Measurements from ENCODE around the gene MYO1D. TPM values are rescaled to one million over a fixed set of nuclear protein-coding genes. Genes with fewer than 3 reads are reported as not detected.

Gene MYO1D
- total and polyA plus RNA-seq, 11 donors = 3.3 to 15.5 (median 8.9) TPM

DNA sequence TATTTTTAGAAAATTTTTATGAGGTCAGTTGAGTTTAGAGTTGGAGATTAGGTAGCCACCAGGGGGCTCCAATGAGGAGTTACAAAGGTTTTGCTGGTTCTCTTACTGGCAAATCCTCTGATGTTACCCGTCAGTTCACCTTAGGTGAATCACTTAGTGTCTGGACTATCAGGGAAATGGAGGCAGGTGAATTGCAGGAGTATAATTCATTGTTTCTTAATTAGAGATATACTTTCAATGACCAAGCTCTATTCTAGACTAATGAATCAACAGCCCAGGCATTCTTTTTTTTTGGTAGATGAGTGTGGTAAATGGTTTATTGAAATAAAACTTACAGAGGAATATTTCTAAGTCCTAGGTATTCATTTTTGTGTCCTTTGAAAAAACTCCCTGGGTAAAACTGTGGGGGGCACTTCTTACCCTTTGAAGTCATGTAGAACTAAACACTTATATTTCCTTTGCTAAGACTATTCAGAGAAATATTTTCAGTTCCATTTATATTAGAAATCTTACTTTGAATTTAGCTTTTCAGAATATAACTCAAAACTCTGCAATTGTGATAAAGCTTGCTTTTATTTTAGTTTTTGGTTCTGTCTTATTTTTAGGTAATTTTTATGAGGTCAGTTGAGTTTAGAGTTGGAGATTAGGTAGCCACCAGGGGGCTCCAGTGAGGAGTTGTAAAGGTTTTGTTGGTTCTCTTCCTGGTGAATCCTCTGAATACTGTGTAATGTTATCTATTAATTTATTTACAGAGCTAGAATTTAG is 414.9 kb downstream of the MYO1D start:
- H3K4me3 ChIP-seq = no peak overlapping the region
- WGBS, 4 donors = 35 to 48% (median 43%) methylated on average over 1 of the region's 1 CpG
- ATAC-seq (peak in 2 of 4 donors; percentile 50 to 64), DNase-seq (peak in 2 of 5 donors; percentile 32 to 35)
- H3K27ac ChIP-seq = no peak overlapping the region
- peaks cover 0 to 13% (median 0%) of the 10 kb centered on the region in 12 donors for H3K4me1 ChIP-seq
- H3K9me3 ChIP-seq = no peaks in the 10 kb centered on the region
- intact Hi-C loops (cut with DNase I) = loop anchor here in 7 of 10 donors (2.0 to 10.0 kb wide), 4 partner anchors 63 to 295 kb away; no protein-coding TSS in a partner anchor
- TF ChIP-seq, protein P1, sequence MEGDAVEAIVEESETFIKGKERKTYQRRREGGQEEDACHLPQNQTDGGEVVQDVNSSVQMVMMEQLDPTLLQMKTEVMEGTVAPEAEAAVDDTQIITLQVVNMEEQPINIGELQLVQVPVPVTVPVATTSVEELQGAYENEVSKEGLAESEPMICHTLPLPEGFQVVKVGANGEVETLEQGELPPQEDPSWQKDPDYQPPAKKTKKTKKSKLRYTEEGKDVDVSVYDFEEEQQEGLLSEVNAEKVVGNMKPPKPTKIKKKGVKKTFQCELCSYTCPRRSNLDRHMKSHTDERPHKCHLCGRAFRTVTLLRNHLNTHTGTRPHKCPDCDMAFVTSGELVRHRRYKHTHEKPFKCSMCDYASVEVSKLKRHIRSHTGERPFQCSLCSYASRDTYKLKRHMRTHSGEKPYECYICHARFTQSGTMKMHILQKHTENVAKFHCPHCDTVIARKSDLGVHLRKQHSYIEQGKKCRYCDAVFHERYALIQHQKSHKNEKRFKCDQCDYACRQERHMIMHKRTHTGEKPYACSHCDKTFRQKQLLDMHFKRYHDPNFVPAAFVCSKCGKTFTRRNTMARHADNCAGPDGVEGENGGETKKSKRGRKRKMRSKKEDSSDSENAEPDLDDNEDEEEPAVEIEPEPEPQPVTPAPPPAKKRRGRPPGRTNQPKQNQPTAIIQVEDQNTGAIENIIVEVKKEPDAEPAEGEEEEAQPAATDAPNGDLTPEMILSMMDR (IDR thresholded peaks at IDR 0.05) = peak; percentile 41 to 67 (median 54)
- no peak for TF ChIP-seq POLR2A (IDR thresholded peaks at IDR 0.05)
- no peaks in the 10 kb centered on the region for H3K27me3 ChIP-seq
- peaks cover 0 to 100% (median 90%) of the 10 kb centered on the region in 9 donors for H3K36me3 ChIP-seq

DNA sequence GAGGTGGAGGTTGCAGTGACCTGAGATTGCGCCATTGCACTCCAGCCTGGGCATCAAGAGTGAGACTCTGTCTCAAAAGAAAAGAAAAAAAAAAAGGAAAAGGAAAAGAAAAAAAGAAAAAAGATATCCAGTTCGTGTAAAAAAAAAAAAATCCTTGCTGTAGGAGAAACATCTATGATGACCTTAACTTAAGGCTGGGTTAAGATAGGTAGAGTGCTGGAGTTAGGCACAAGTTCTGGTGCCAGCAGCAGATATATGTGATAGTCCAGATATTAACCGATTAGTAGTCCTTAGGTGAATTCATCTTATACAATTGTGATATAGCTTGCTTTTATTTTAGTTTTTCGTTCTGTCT is 415.4 kb downstream of the MYO1D start:
- Histone ChIP-seq H3K4me1 (peaks cover 0 to 13% (median 0%) of the 10 kb centered on the region in 12 donors), H3K9me3 (no peaks in the 10 kb centered on the region), H3K27me3 (no peaks in the 10 kb centered on the region), H3K36me3 (peaks cover 0 to 100% (median 90%) of the 10 kb centered on the region in 9 donors), H3K4me3 (no peak overlapping the region), H3K27ac (no peak overlapping the region)
- 62 to 70% (median 68%) methylated on average over 4 of the region's 4 CpGs for WGBS, 4 donors
- peak in 1 of 4 donors; percentile 28 for ATAC-seq
- DNase-seq = no peak
- TF ChIP-seq POLR2A (IDR thresholded peaks at IDR 0.05) = no peak
- TF ChIP-seq, protein P1 (IDR thresholded peaks at IDR 0.05) = no peak
- intact Hi-C loops (cut with DNase I) = loop anchor here in 7 of 10 donors (2.0 to 10.0 kb wide), 4 partner anchors 63 to 296 kb away; no protein-coding TSS in a partner anchor

DNA sequence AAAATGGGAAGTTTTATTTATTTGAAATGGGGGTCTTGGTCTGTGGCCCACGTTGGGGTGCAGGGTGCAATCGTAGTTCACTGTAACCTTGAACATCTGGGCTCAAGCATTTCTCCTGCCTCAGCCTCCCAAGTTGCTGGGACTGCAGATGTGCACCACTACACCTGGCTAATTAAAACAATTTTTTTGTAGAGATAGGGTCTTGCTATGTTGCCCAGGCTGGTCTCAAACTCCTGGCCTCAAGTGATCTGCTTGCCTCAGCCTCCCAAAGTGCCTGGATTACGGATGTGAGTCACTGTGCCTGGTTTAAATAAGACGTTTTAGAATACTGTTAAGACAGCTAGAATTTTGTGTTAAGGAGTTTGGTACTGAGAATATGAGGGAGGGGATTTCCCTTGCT is 416.9 kb downstream of the MYO1D start:
- intact Hi-C loops (cut with DNase I) = loop anchor here in 7 of 10 donors (2.0 to 10.0 kb wide), 4 partner anchors 65 to 297 kb away; no protein-coding TSS in a partner anchor

DNA sequence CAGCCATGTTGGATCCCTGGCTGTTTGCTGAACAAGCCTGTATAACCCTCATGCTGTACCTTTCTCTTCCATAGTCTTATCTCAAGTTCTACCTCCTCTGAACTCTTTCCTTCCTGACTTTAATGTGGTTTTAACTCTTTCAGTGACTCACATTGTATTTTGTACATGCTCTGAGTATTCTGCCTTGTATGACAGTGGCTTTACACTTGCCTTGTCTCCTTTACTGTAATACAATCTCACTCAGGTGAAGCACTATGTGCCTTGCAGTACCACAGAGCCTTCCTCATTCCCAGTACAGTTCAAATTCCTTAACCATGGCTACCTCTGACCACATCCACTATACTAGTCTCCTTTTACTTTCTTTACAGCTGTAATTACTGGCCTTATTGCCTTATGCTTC is 418.6 kb downstream of the MYO1D start:
- intact Hi-C loops (cut with DNase I) = loop anchor here in 1 of 10 donors (10.0 kb wide), 1 partner anchor 94 kb away; no protein-coding TSS in a partner anchor
- H3K36me3 ChIP-seq = peaks cover 0 to 100% (median 90%) of the 10 kb centered on the region in 9 donors
- H3K27ac ChIP-seq = no peak overlapping the region
- ATAC-seq (no peak), DNase-seq (no peak)
- no peaks in the 10 kb centered on the region for H3K27me3 ChIP-seq
- no peak for TF ChIP-seq POLR2A (IDR thresholded peaks at IDR 0.05)
- TF ChIP-seq, protein P1 (IDR thresholded peaks at IDR 0.05) = no peak
- no peaks in the 10 kb centered on the region for H3K9me3 ChIP-seq
- H3K4me3 ChIP-seq = no peak overlapping the region
- peaks cover 0 to 13% (median 0%) of the 10 kb centered on the region in 12 donors for H3K4me1 ChIP-seq

More for the DNA sequence above, 416.9 kb downstream of the MYO1D start:
- TF ChIP-seq POLR2A (IDR thresholded peaks at IDR 0.05) = no peak
- TF ChIP-seq, protein P1 (IDR thresholded peaks at IDR 0.05) = no peak
- DNase-seq (no peak), ATAC-seq (no peak)
- no peak overlapping the region for H3K27ac ChIP-seq
- H3K4me3 ChIP-seq = no peak overlapping the region
- H3K27me3 ChIP-seq = no peaks in the 10 kb centered on the region
- WGBS, 4 donors = 95 to 98% (median 95%) methylated on average over 4 of the region's 4 CpGs
- peaks cover 0 to 13% (median 0%) of the 10 kb centered on the region in 12 donors for H3K4me1 ChIP-seq
- no peaks in the 10 kb centered on the region for H3K9me3 ChIP-seq
- H3K36me3 ChIP-seq = peaks cover 0 to 100% (median 90%) of the 10 kb centered on the region in 9 donors
